Limb (tissue), 2 donors: Measurements from ENCODE around the gene SAPCD2.

Experiments
- DNase-seq, 2 donors: peaks; one replicate each; pipeline ENCODE4 v3.0.0-alpha.2; 2016; ENCODE audit errors: extremely low spot score in 2 of 2

Gene SAPCD2

DNA sequence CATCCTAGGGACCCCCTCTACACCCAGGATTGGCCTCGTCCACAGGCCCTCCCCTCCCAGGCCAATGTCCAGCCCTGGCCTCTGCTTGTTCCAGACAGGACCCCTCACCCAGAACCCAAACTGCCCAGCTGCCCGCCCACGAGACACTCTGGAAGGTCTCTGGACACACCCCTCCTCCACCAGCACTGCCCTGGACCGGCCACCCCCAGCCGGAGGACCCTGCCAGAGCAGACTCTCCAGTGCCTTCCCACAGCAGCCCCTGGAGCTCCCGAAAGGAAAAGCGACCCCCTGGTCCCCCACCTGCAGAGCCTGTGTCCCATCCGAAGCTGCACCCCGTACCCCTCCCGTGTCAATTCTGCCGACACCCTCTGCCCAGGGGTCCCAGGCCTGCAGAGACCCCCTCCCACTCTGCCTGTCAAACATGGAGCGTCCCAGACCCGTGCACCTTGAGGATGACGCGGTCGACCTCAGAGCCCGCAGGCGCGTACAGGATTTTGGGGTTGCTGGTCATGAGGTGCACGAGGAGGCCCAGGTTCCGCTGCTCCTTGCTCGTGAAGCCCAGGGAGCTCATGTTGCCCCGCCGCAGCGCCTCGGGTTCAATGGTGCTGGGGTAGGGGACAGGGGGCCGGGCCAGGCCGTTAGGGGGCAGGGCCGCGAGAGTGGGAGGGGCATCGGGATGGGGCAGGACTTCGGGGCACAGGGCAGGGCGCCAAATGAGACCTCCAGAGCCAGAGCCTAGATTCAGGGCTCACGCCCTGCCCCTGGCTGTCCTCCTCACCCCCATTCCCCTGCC is 50.3 kb downstream of the SAPCD2 start:
- DNase-seq = no peak

GRCh38 chr9:137018761-137019559 is 51.4 kb downstream of the SAPCD2 start:
- DNase-seq = no peak

- DNase-seq = no peak
Observed at GRCh38 chr9:137017791-137018497, 52.4 kb downstream of the SAPCD2 start.

GRCh38 chr9:137017071-137017470 is 53.3 kb downstream of the SAPCD2 start:
- no peak for DNase-seq

GRCh38 chr9:137016436-137016835 is 53.9 kb downstream of the SAPCD2 start:
- no peak for DNase-seq

DNA sequence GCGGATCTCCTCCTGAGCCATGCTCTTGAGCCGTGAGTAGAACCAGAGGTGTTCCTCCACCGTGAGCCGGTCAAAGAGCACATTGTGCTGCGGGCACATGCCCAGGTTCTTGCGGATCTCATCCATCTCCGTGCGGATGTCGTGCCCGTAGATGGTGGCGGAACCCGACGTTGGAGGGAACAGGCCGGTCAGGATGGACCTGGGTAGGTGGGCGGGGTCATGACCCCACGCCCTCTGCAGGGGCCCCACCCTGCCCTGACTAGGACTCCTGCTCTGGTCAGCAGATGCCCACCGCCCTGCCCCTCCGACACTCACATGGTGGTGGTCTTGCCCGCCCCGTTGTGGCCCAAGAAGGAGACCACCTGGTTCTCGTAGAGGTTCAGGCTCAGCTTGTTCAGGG is 54.4 kb downstream of the SAPCD2 start:
- DNase-seq = no peak

- DNase-seq = no peak
Observed at GRCh38 chr9:137015540-137015930, 54.8 kb downstream of the SAPCD2 start.

DNA sequence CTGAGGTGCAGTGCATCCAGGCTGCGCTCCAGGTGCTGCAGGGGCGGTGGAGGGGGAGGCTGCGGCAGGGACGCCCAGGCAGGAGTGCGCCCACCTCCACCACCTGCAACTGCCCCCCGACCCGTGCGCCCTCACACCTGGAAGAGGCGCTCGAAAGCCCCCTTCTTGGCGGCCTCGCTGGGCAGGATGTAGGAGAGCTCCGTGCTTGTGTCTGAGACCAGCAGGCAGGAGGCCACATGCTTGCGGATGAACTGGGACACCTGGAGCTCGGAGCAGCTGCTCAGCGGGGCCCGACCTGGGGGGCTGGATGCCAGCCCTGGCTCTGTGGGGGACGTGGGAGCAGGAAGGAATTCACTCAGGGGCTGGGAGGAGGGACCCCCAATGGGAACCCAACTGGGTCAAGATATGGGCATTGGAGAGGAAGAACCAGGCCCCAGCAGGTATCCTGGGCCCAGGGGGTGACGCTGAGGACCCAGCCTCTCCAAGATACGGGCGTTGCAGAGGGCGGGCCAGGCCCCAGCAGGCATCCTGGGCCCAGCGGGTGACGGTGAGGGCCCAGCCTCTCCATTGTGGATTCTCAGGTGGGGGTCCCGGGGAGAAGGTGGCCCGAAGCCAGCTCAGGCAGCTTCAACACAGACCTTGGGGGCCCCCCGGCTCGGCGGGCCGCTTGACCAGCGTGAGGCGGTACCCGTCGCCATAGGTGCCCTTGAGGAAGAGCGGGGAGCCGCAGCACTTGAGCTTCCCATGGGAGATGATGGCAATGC is 55.4 kb downstream of the SAPCD2 start:
- no peak for DNase-seq

- no peak for DNase-seq
Observed at GRCh38 chr9:137014166-137014565, 56.2 kb downstream of the SAPCD2 start.

- no peak for DNase-seq
Observed at GRCh38 chr9:137013571-137013940, 56.8 kb downstream of the SAPCD2 start.

DNA sequence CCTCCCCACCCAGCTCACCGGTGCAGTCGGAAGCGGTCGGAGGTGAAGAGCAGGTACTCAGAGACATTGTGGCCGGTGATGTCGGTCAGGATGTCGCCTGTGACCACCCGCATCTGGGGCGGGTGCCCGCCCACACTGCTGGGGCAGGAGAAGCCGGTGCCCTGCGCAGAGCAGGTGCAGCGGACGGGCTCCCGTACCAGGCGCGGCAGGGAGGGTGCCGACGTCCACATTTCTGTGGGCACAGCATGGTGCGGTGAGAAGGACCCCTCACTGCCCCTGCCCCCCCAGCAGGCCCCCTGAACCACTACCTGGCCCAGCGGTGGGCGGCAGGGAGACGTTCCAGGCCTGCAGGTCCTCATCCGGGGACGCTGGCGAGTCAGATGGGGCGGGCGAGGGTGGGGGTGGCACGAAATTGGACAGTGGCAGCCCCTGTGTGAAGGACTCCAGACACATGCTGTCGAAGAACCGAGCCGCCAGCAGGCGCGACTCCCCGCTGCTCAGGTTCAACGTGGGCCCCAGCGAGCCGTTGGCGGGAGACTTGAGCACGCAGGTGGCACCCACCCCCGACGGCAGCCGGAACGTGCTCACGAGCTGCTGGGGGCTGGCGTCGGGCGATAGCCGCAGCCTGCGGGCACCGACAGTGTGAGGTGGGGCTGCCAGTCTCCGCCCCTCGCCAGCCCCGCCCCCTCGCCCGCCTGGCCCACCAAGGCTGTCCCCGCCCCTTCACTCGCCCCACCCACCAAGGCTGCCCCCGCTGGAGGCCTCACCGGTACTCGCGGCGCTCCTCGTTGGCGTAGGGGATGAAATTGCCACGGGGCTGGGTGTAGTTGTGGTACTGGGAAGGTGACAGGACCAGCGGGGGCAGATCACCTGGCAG is 57.4 kb downstream of the SAPCD2 start:
- no peak for DNase-seq
